ENCODE results near the gene ZNF277. TPM values are rescaled to one million over a fixed set of nuclear protein-coding genes. Genes with fewer than 3 reads are reported as not detected.

ZNF277 gene
- total RNA-seq, 1 donor from 2014 or later: 25.9 TPM

GRCh38 chr7:112252141-112252540 lies 45.6 kb downstream of the ZNF277 start:
- TF ChIP-seq CTCF (IDR thresholded peaks at IDR 0.05; ENCODE audit: unreplicated experiment): no peak
- peaks cover 17% of the 10 kb centered on the region for H3K4me1 Mint-ChIP-seq (ENCODE audit: low read depth)
- H3K9me3 Mint-ChIP-seq (ENCODE audit: low read depth): peaks cover 5% of the 10 kb centered on the region
- peaks cover 7% of the 10 kb centered on the region for H3K36me3 Mint-ChIP-seq (ENCODE audit: insufficient read depth)
- no peak for DNase-seq (ENCODE audit: low spot score, unreplicated experiment)
- no peaks in the 10 kb centered on the region for H3K27me3 Mint-ChIP-seq
- no peak overlapping the region for H3K4me3 Mint-ChIP-seq (ENCODE audit: low read depth)
- no peak overlapping the region for H3K27ac Mint-ChIP-seq

- Mint-ChIP-seq H3K27ac (no peak overlapping the region), H3K9me3 (ENCODE audit: low read depth) (peaks cover 3% of the 10 kb centered on the region), H3K27me3 (no peaks in the 10 kb centered on the region), H3K4me3 (ENCODE audit: low read depth) (no peak overlapping the region), H3K36me3 (ENCODE audit: insufficient read depth) (peaks cover 5% of the 10 kb centered on the region), H3K4me1 (ENCODE audit: low read depth) (peaks cover 19% of the 10 kb centered on the region)
- TF ChIP-seq CTCF (IDR thresholded peaks at IDR 0.05; ENCODE audit: unreplicated experiment): no peak
- no peak for DNase-seq (ENCODE audit: low spot score, unreplicated experiment)
Observed at GRCh38 chr7:112252691-112253090, 46.2 kb downstream of the ZNF277 start.

- no peak for TF ChIP-seq CTCF (IDR thresholded peaks at IDR 0.05; ENCODE audit: unreplicated experiment)
- Mint-ChIP-seq H3K4me1 (ENCODE audit: low read depth) (peaks cover 19% of the 10 kb centered on the region), H3K36me3 (ENCODE audit: insufficient read depth) (peaks cover 4% of the 10 kb centered on the region), H3K27me3 (no peaks in the 10 kb centered on the region), H3K27ac (no peak overlapping the region), H3K9me3 (ENCODE audit: low read depth) (peaks cover 3% of the 10 kb centered on the region), H3K4me3 (ENCODE audit: low read depth) (no peak overlapping the region)
- no peak for DNase-seq (ENCODE audit: low spot score, unreplicated experiment)
Observed at GRCh38 chr7:112254156-112254555, 47.7 kb downstream of the ZNF277 start.

GRCh38 chr7:112254709-112255387 lies 48.4 kb downstream of the ZNF277 start:
- TF ChIP-seq CTCF (IDR thresholded peaks at IDR 0.05; ENCODE audit: unreplicated experiment): no peak
- Mint-ChIP-seq H3K4me3 (ENCODE audit: low read depth) (no peak overlapping the region), H3K9me3 (ENCODE audit: low read depth) (peaks cover 3% of the 10 kb centered on the region), H3K27me3 (no peaks in the 10 kb centered on the region), H3K36me3 (ENCODE audit: insufficient read depth) (peaks cover 3% of the 10 kb centered on the region), H3K4me1 (ENCODE audit: low read depth) (peaks cover 19% of the 10 kb centered on the region), H3K27ac (no peak overlapping the region)
- no peak for DNase-seq (ENCODE audit: low spot score, unreplicated experiment)

GRCh38 chr7:112255388-112255720 lies 48.9 kb downstream of the ZNF277 start:
- DNase-seq (ENCODE audit: low spot score, unreplicated experiment): no peak
- peaks cover 3% of the 10 kb centered on the region for H3K36me3 Mint-ChIP-seq (ENCODE audit: insufficient read depth)
- peaks cover 19% of the 10 kb centered on the region for H3K4me1 Mint-ChIP-seq (ENCODE audit: low read depth)
- H3K27me3 Mint-ChIP-seq: no peaks in the 10 kb centered on the region
- no peak for TF ChIP-seq CTCF (IDR thresholded peaks at IDR 0.05; ENCODE audit: unreplicated experiment)
- no peak overlapping the region for H3K27ac Mint-ChIP-seq
- H3K9me3 Mint-ChIP-seq (ENCODE audit: low read depth): peaks cover 3% of the 10 kb centered on the region
- no peak overlapping the region for H3K4me3 Mint-ChIP-seq (ENCODE audit: low read depth)

Data from progenitor cell of endocrine pancreas (in vitro differentiated cells).